Mesenchymal stem cell (in vitro differentiated cells and primary cell): ENCODE results near the gene PYM1.

Source experiments
- DNase-seq: peaks from one replicate; pipeline ENCODE4 v3.0.0-alpha.2; 2013
- H2AFZ ChIP-seq: one replicate; pipeline ENCODE4 v1.6.1; 2013; ENCODE audit warnings: low read depth, mild to moderate bottlenecking, control low read depth, inconsistent platforms, low read length, moderate library complexity
- H2AK5ac ChIP-seq: 2 replicates; pipeline ENCODE4 v1.6.1; 2013; ENCODE audit warnings: low read length, moderate library complexity, mild to moderate bottlenecking, inconsistent platforms; ENCODE audit not compliant: severe bottlenecking
- H2BK120ac ChIP-seq: one replicate; pipeline ENCODE4 v1.6.1; 2013; ENCODE audit warnings: low read depth, mild to moderate bottlenecking, inconsistent platforms, low read length, moderate library complexity
- H2BK12ac ChIP-seq, 2 experiments: one replicate each; pipeline ENCODE4 v1.6.1; 2013; ENCODE audit warnings: inconsistent platforms in 2 of 2, low read length in 2 of 2, mild to moderate bottlenecking in 2 of 2, moderate library complexity in 2 of 2, control low read depth in 1 of 2
- H2BK15ac ChIP-seq: one replicate; pipeline ENCODE4 v1.6.1; 2013; ENCODE audit warnings: mild to moderate bottlenecking, low read depth, inconsistent platforms; ENCODE audit not compliant: poor library complexity, severe bottlenecking
- H2BK5ac ChIP-seq: 2 replicates; pipeline ENCODE4 v1.6.1; 2013; ENCODE audit warnings: low read depth, mild to moderate bottlenecking, low read length, control low read depth, inconsistent platforms; ENCODE audit not compliant: poor library complexity, severe bottlenecking
- H3K14ac ChIP-seq, 2 experiments: one replicate each; pipeline ENCODE4 v1.6.1; 2013; ENCODE audit warnings: inconsistent platforms in 2 of 2, low read length in 2 of 2, control low read depth in 1 of 2, mild to moderate bottlenecking in 1 of 2, moderate library complexity in 1 of 2
- H3K18ac ChIP-seq, 2 experiments: one replicate each; pipeline ENCODE4 v1.6.1; 2013; ENCODE audit warnings: inconsistent platforms in 2 of 2, low read length in 2 of 2, control low read depth in 1 of 2, low read depth in 1 of 2, mild to moderate bottlenecking in 1 of 2
- H3K23ac ChIP-seq, 2 experiments: one replicate each; pipeline ENCODE4 v1.6.1; 2013; ENCODE audit warnings: inconsistent platforms in 2 of 2, low read length in 2 of 2, mild to moderate bottlenecking in 2 of 2, moderate library complexity in 2 of 2, control low read depth in 1 of 2
- H3K27ac ChIP-seq: 2 replicates; pipeline ENCODE4 v1.5.1; 2013; ENCODE audit warnings: mild to moderate bottlenecking, moderate library complexity, low read length, control low read depth, inconsistent platforms; ENCODE audit not compliant: poor library complexity, severe bottlenecking
- H3K27me3 ChIP-seq, 2 experiments: 2 replicates each; pipeline versions ENCODE4 v1.6.1 to v1.7.0; 2013; ENCODE audit warnings: low read length in 2 of 2, mild to moderate bottlenecking in 2 of 2, moderate library complexity in 2 of 2, control low read depth in 1 of 2, inconsistent platforms in 1 of 2; ENCODE audit not compliant: control insufficient read depth in 1 of 2, insufficient read depth in 1 of 2
- H3K36me3 ChIP-seq, 2 experiments: 2 replicates each; pipeline versions ENCODE4 v1.6.1 to v1.7.0; 2013; ENCODE audit warnings: low read length in 2 of 2, control low read depth in 1 of 2, inconsistent platforms in 1 of 2, low read depth in 1 of 2, mild to moderate bottlenecking in 1 of 2; ENCODE audit not compliant: insufficient read depth in 2 of 2, control insufficient read depth in 1 of 2
- H3K4ac ChIP-seq, 2 experiments: one replicate each; pipeline ENCODE4 v1.6.1; 2013; ENCODE audit warnings: inconsistent platforms in 2 of 2, low read length in 2 of 2, mild to moderate bottlenecking in 2 of 2, moderate library complexity in 2 of 2, control low read depth in 1 of 2, low read depth in 1 of 2
- H3K4me1 ChIP-seq: 2 replicates; pipeline ENCODE4 v1.6.1; 2013; ENCODE audit warnings: low read depth, low read length, control low read depth; ENCODE audit not compliant: control insufficient read depth, insufficient read depth
- H3K4me2 ChIP-seq: 2 replicates; pipeline ENCODE4 v1.6.1; 2013; ENCODE audit warnings: low read length, mild to moderate bottlenecking, inconsistent platforms; ENCODE audit not compliant: poor library complexity, severe bottlenecking
- H3K4me3 ChIP-seq, 2 experiments: 2 replicates each; pipeline versions ENCODE4 v1.5.1 to v1.7.0; 2013; ENCODE audit warnings: low read length in 2 of 2, mild to moderate bottlenecking in 2 of 2, control low read depth in 1 of 2, low read depth in 1 of 2; ENCODE audit not compliant: insufficient read depth in 1 of 2
- H3K79me1 ChIP-seq: replicated peaks from 2 replicates; pipeline ENCODE4 v1.6.1; 2013; ENCODE audit warnings: mild to moderate bottlenecking, control low read depth, low read length, inconsistent platforms; ENCODE audit not compliant: poor library complexity, severe bottlenecking
- H3K9ac ChIP-seq: 2 replicates; pipeline ENCODE4 v1.7.0; 2013; ENCODE audit warnings: mild to moderate bottlenecking, low read length, moderate library complexity
- H3K9me3 ChIP-seq: 2 replicates; pipeline ENCODE4 v1.7.0; 2013; ENCODE audit warnings: mild to moderate bottlenecking, low read length; ENCODE audit not compliant: control insufficient read depth
- H4K8ac ChIP-seq: one replicate; pipeline ENCODE4 v1.6.1; 2013; ENCODE audit warnings: inconsistent platforms, mild to moderate bottlenecking, low read length, moderate library complexity
- H4K91ac ChIP-seq: one replicate; pipeline ENCODE4 v1.6.1; 2013; ENCODE audit warnings: mild to moderate bottlenecking, low read length, inconsistent platforms
- WGBS: methylation state at CpG from one replicate; pipeline ENCODE4 v1.1.7; 2013; ENCODE audit warnings: mixed read lengths; 5-methylcytosine and 5-hydroxymethylcytosine counted together

The PYM1 gene

GRCh38 chr12:55899082-55899481, 28.6 kb downstream of the PYM1 start:
- Histone ChIP-seq H3K9me3 (no peaks in the 10 kb centered on the region), H3K4me2 (no peak overlapping the region), H3K14ac (no peak overlapping the region), H3K36me3 (peaks cover 24 to 32% of the 10 kb centered on the region in 2 experiments), H3K27me3 (no peaks in the 10 kb centered on the region), H3K18ac (no peak overlapping the region), H3K27ac (no peak overlapping the region), H3K4me1 (no peaks in the 10 kb centered on the region), H3K79me1 (peaks cover 14% of the 10 kb centered on the region), H2BK120ac (no peak overlapping the region), H3K23ac (no peak overlapping the region), H2BK5ac (no peak overlapping the region), H2AK5ac (no peak overlapping the region), H3K4ac (no peak overlapping the region), H2BK12ac (no peak overlapping the region), H4K8ac (no peak overlapping the region), H2AFZ (no peak overlapping the region), H2BK15ac (no peak overlapping the region), H4K91ac (no peak overlapping the region), H3K9ac (peak overlapping the region; percentile 54), H3K4me3 (no peak overlapping the region)
- 80% methylated on average over 1 of the region's 2 CpGs for whole genome bisulfite sequencing
- DNase-seq, result peak; percentile 49

- H2BK12ac ChIP-seq, result no peak overlapping the region
- no peaks in the 10 kb centered on the region for H3K79me1 ChIP-seq
- no peak overlapping the region for H2BK120ac ChIP-seq
- no peak overlapping the region for H3K23ac ChIP-seq
- no peak overlapping the region for H4K8ac ChIP-seq
- no peak overlapping the region for H2BK5ac ChIP-seq
- no peaks in the 10 kb centered on the region for H3K36me3 ChIP-seq
- H4K91ac ChIP-seq, result no peak overlapping the region
- no peak overlapping the region for H3K4ac ChIP-seq
- H3K9me3 ChIP-seq, result no peaks in the 10 kb centered on the region
- H3K27me3 ChIP-seq, result no peaks in the 10 kb centered on the region
- DNase-seq, result no peak
- no peaks in the 10 kb centered on the region for H3K4me1 ChIP-seq
- H3K27ac ChIP-seq, result no peak overlapping the region
- H2AFZ ChIP-seq, result no peak overlapping the region
- no peak overlapping the region for H3K14ac ChIP-seq
- no peak overlapping the region for H3K4me3 ChIP-seq
- H3K4me2 ChIP-seq, result no peak overlapping the region
- no peak overlapping the region for H3K18ac ChIP-seq
- H2AK5ac ChIP-seq, result no peak overlapping the region
- H3K9ac ChIP-seq, result no peak overlapping the region
- no peak overlapping the region for H2BK15ac ChIP-seq
- no CpG with 5 or more reads among the region's 1 CpG for WGBS
These were observed 34.0 kb downstream of the PYM1 start for GRCh38 chr12:55893723-55894122.

GRCh38 chr12:55891310-55891709, 36.4 kb downstream of the PYM1 start:
- no peak overlapping the region for H2AFZ ChIP-seq
- H2BK15ac ChIP-seq, result no peak overlapping the region
- no peak overlapping the region for H3K4ac ChIP-seq
- H3K4me3 ChIP-seq, result no peak overlapping the region
- no peaks in the 10 kb centered on the region for H3K79me1 ChIP-seq
- H4K8ac ChIP-seq, result no peak overlapping the region
- H2AK5ac ChIP-seq, result no peak overlapping the region
- WGBS, result 100% methylated on average over 2 of the region's 4 CpGs
- no peak overlapping the region for H3K9ac ChIP-seq
- H3K14ac ChIP-seq, result no peak overlapping the region
- no peak overlapping the region for H2BK120ac ChIP-seq
- no peak overlapping the region for H3K23ac ChIP-seq
- no peaks in the 10 kb centered on the region for H3K27me3 ChIP-seq
- H3K9me3 ChIP-seq, result no peaks in the 10 kb centered on the region
- no peak for DNase-seq
- H3K36me3 ChIP-seq, result no peaks in the 10 kb centered on the region
- H3K18ac ChIP-seq, result no peak overlapping the region
- H3K4me1 ChIP-seq, result no peaks in the 10 kb centered on the region
- H3K27ac ChIP-seq, result no peak overlapping the region
- no peak overlapping the region for H2BK12ac ChIP-seq
- H2BK5ac ChIP-seq, result no peak overlapping the region
- H3K4me2 ChIP-seq, result no peak overlapping the region
- no peak overlapping the region for H4K91ac ChIP-seq

GRCh38 chr12:55885113-55885512, 42.6 kb downstream of the PYM1 start:
- H3K27me3 ChIP-seq, result no peaks in the 10 kb centered on the region
- no peak overlapping the region for H3K4me2 ChIP-seq
- no peak overlapping the region for H3K18ac ChIP-seq
- no peaks in the 10 kb centered on the region for H3K9me3 ChIP-seq
- no peak overlapping the region for H2BK12ac ChIP-seq
- no peaks in the 10 kb centered on the region for H3K79me1 ChIP-seq
- H4K91ac ChIP-seq, result no peak overlapping the region
- H3K27ac ChIP-seq, result no peak overlapping the region
- no peak overlapping the region for H2BK5ac ChIP-seq
- H2AFZ ChIP-seq, result no peak overlapping the region
- H2AK5ac ChIP-seq, result no peak overlapping the region
- H3K36me3 ChIP-seq, result no peaks in the 10 kb centered on the region
- DNase-seq, result no peak
- no peak overlapping the region for H2BK15ac ChIP-seq
- no peak overlapping the region for H3K14ac ChIP-seq
- H3K4ac ChIP-seq, result no peak overlapping the region
- no peak overlapping the region for H4K8ac ChIP-seq
- no peak overlapping the region for H2BK120ac ChIP-seq
- 100% methylated on average over 1 of the region's 1 CpG for WGBS
- no peak overlapping the region for H3K4me3 ChIP-seq
- no peak overlapping the region for H3K9ac ChIP-seq
- no peak overlapping the region for H3K23ac ChIP-seq
- no peaks in the 10 kb centered on the region for H3K4me1 ChIP-seq
